ENCODE data around the gene COA8.
"Not testable (repeated sequence)": the region's sequence is repeated elsewhere in the genome, so short reads cannot be mapped to it uniquely, and the experiment has no call there.

The COA8 gene, protein sequence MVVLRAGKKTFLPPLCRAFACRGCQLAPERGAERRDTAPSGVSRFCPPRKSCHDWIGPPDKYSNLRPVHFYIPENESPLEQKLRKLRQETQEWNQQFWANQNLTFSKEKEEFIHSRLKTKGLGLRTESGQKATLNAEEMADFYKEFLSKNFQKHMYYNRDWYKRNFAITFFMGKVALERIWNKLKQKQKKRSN

GRCh38 chr14:103562429-103563225 lies at the start of gene COA8, which contains the start of gene BAG5:
Gene COA8, plus strand, starts transcription at chr14:103562960. Its CDS starts 42 bp downstream, at chr14:103563002.
Gene BAG5, minus strand, starts transcription at chr14:103562657. Its CDS starts 1,493 bp downstream, at chr14:103561164.
- peak; percentile 33 to 97 for DNase-seq

GRCh38 chr14:103514596-103515421 lies 48.0 kb upstream of the COA8 start:
- no peak for DNase-seq

GRCh38 chr14:103516426-103517173 lies 46.2 kb upstream of the COA8 start:
- no peak for DNase-seq

- DNase-seq: no peak
These were observed 45.6 kb upstream of the COA8 start for GRCh38 chr14:103517174-103517566.

DNA sequence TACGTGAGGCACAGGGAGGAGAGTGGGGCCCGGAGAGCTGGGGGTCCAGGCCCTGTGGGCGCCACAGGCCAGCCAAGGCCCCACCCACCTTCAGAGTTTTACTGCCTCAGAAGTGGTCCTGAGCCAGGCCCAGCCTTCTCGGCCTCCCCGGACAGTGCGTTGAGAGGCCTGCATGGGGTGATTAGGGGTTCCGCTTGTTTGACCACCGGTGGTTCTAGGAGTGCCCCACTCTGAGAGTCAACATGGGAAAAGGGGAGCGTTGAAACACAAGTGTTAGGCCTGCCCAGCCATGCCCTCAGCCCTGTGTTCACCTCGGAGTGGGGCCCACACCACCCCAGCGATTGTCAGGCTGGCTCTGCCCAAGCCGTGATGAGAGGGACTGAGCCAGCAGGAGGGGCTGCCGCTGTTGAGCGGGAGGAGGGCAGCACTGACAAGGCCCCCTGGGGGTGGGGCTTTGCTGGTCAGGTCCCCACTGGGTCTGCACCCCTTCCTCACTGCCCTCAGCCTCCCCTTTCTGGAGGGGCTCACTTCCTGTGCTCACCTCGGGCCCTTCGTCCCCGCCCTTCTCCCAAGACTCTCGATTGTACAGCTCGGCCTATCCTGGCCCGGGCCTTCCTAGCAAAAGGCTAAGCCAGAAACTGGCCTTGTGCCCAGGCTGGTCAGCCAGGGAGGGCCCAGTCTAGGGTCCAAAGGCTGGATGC lies 44.9 kb upstream of the COA8 start:
- DNase-seq: no peak

GRCh38 chr14:103518422-103519042 lies 44.2 kb upstream of the COA8 start:
- peak in 1 of 2 donors; percentile 17 for DNase-seq

DNA sequence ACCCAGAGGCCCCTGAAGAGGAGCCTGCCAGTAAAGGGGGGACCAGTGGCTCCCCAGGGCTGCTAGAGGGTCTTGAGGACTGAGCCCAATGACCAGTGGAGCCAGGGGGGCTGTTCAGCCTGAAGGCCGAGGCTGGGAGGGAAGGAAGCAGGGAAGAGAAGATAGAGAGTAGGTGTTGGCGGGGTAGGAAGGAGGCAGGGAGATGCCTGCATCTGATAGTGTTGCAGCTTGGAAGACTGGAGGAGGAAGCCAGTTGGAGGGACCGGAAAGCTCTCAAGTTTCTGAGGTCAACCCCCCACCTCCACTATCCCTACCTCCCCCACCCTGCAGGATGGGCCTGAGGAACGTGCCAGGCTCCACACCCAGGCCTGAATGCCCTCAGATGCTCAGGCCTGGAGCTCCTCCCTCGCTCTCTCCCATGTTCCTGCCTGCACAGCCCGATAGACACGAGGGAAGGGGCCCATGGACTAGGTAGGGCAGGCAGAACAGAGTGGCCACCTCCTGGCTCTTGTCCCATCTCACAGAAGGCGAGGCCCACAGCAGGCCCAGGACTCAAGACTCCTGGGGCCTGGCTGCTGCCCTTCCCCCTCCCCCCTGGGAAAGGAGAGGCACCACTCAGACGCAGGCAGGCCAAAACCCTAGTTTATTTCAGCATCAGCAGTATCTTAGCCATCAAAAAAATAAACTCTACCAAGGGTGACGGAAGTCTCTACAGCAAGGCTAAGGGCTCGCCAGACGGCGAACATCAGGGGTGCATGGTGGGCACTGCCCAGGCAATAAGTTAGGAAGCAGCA lies 43.5 kb upstream of the COA8 start:
- DNase-seq: no peak

DNA sequence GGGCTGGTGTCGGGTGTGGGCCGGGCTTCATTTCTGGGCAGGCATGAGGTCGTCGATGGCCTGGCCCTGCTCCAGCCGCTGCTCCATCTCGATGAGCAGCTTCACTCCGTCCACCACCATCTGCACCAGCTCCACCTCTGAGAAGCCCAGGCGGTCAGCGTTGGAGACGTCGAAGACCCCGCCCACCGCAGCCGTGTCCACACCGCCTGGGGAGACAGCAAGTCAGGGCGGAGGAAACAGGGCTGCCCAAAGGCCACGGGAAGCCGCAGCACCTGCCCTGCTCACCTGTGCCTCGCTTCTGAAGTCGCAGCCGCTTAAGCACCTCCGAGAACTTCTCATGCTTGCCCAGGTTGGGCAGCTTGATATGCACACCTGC lies 42.9 kb upstream of the COA8 start:
- DNase-seq: no peak

DNA sequence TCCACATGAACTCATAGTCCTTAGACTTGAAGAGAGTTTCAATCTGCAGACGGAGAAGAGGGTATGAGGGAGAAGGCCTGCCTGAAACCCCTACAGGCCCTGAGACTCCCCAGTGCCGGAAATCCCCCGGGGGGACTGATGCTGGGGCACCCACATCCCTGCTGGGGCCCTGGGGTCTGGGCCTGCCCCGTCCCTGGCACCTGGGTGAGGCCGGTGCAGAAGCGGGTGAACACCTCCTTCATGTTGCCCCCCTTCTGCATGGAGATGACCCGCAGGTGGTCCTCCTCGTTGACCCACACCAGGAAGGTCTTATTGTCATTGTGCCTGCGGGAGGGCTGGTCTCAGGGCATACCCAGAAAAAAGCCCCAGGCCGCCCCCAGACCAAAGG lies 42.5 kb upstream of the COA8 start:
- no peak for DNase-seq

DNA sequence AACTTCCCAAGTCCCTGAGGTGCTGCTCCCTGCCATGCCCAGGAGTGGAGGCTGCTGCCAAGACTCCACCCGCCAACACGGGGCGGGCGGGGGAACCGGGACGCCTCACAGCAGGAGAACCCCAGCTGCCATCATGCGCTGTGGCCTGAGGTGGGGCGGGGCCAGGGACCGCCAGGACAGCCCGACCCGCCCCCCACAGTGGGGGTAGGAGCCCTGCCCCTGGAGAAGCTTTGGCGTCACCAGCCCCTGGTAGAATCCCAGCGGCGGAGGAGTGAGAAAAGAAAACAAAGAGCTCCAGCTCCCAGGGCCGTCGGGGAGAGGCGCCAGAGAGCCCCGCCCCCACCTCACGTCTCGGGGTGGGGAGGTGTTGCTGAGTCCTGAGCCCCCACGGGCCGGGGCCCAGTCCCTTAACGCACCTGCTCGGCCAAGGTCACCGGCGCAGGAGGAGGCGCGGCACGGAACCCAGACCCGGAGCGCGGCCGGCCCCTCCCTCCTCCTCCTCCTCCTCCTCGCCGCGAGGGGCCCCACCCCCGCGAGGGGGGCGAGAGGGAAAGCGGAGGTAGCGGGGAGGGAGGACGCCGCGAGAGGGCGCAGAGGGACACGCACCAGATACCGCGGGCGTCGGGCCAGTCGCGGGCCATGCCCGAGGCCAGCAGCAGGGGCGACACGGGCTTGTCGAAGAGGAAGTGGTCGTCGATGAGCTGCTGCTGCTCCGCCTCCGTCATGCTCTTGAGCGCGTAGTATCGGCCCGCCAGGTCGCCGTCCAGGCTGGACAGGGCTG lies 41.9 kb upstream of the COA8 start:
- peak; percentile 46 to 58 for DNase-seq

DNA sequence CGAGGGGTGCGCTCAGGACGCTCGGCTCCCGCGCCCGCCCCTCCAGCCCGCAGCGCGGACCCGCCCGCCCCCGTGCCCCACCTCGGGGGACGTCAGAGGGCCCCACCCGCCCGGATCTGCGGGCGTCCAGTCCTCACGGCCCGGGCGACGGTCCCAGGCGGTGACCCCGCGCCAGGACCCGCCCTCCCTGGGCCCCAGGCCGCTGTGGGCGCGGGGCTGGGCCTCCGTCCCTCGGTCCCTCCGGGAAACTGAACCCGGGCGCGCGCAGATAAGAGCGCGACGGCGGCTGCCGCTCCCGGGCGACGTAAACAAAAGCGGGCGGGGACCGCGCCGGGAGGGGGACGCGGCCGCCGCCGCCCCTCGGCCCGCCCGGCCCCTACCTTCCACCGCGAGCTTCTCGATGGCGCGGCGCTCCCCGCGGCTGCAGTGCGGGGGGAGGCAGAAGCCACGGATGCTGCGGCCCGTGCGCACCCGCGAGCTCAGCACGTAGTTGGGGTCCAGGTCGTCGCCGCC lies 41.3 kb upstream of the COA8 start:
- DNase-seq: no peak

- no peak for DNase-seq
These were observed 40.7 kb upstream of the COA8 start for GRCh38 chr14:103521951-103522563.

DNA sequence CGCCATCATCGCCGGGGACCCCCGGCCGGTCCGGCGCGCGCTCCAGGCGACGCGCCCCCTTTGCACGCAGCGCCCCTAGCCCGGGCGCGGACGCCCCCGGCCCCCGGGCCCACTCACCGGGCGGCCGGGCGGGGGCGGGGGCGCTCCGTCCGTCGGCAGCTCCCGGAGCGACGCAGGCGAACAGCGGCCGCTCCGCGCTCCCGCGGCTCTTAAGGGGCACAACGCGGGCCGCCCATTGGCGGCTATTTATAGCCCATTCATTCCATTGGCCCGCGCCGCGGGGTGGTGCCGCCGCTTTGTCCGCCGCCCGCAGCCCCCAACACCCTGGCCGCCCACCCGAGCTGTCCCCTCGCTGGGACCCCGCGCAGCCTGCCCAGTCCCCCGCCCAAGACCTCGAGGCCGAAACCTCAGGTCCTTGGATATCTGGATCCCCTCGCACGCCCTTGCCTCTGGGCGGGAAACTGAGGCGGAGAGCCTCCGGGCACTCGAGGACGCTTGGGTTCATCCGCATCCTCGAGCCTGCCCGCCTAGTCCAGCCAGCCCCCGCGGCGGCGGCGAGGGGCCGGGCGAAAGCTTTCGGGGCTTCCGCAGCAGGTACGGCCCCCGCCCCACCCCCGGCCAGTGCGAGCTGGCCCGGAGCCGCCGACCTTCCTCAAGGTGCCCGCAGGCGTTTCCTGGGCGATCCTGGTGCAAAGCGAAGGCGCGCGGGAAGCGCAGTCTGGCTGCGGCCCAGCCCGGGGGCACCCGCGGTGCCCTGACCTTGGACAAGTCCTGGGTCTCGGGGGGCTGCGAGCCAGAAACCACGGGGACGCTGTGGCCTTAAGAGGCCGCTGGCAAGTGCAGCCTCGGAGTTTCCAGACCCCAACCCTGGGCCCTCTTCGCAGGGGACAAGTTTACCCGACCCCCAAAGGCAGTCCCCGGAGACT lies 39.8 kb upstream of the COA8 start, which contains the start of gene CKB:
Gene CKB, minus strand, starts transcription at position 182 of the 926 bp plus-strand sequence. CDS start 337 bp downstream, outside the sequence.
- no peak for DNase-seq

GRCh38 chr14:103523575-103523954 lies 39.2 kb upstream of the COA8 start:
- DNase-seq: no peak

DNA sequence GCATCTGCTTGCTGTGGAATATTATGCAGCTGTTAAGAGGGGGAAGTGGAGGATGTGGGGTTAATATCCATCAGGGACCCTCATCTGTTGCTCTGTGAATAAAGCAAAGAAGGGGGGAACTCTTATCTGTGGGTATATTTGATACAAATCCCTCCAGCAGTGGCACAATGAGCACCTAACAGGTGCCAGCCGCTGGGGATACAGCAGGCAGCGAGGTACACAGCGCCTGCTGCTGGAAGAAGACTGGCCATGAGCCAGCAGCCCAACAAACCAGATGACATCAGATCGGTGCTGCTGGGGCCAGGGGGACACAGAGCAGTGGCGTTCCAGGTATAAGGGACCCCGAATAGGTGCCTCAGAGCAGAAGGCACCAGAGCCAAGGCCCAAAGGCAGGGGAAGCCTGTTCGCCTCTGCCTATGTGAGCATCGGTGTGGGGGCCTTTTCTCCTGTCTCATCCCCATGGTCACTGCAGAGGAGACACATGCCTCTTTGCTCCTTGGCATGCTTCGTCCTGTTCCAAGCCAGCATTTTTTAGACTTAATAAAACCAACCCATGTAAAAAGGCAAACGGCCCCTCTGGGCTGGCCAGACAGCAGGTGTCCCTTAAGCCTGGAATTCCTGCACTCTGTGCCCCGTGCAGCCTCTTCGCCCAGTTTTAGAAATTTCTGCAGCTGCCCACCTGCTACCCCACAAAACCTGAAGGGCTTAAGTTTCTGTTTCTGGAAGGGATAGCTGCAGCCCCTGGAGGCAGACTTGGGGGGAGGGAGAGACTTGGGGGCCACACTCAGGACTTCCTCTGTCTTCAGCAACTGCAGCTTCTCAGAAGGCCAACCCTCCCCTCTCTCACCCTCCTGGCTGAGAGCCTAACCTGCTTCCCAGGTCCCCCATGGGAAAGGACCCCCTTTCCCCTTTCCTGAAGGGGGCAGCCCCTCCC lies 38.5 kb upstream of the COA8 start:
- DNase-seq: no peak

GRCh38 chr14:103525430-103526246 lies 37.1 kb upstream of the COA8 start:
- not testable (repeated sequence) for DNase-seq
